HepG2 (cell line): ENCODE results near the gene SMARCD1. TPM values are rescaled to one million over a fixed set of nuclear protein-coding genes. Genes with fewer than 3 reads are reported as not detected.
A peak's percentile ranks its signal among the peaks of the same experiment; 100 is the strongest.

Source experiments
- E2F2 ChIP-seq: sonication (generic); formaldehyde crosslinking; IDR thresholded peaks from 2 replicates; pipeline ENCODE4 v1.4.0; 2020; ENCODE audit warnings: missing genetic modification reagents, borderline replicate concordance
- HNRNPK ChIP-seq: fragments of 200-400 bp; formaldehyde crosslinking; IDR thresholded peaks from 2 replicates; pipeline ENCODE4 v1.6.1; 2018; ENCODE audit warnings: low read length, low read depth, moderate library complexity, mild to moderate bottlenecking; ENCODE audit not compliant: poor library complexity, severe bottlenecking
- JARID2 ChIP-seq: sonication (generic); formaldehyde crosslinking; IDR thresholded peaks from 2 replicates; pipeline ENCODE4 v1.8.1; 2023; ENCODE audit warnings: missing genetic modification reagents, inconsistent platforms; ENCODE audit not compliant: insufficient replicate concordance
- KDM5A ChIP-seq: fragments of 200-600 bp; sonication (generic); IDR thresholded peaks from 2 replicates; pipeline ENCODE4 v1.7.0; 2018; ENCODE audit warnings: antibody characterized with exemption, mild to moderate bottlenecking, low read length, borderline replicate concordance
- ZBTB40 ChIP-seq, 2 experiments: fragments of 450-650 bp in 1 of 2; sonication (generic) in 1 of 2; formaldehyde crosslinking in 1 of 2; IDR thresholded peaks; 2 replicates each; pipeline versions ENCODE4 v1.6.1 to v1.8.0; 2016 to 2022; ENCODE audit warnings: antibody characterized with exemption in 1 of 2, mild to moderate bottlenecking in 1 of 2, missing genetic modification reagents in 1 of 2
- ZBTB7B ChIP-seq: sonication (generic); formaldehyde crosslinking; IDR thresholded peaks from 2 replicates; pipeline ENCODE4 v1.4.0; 2020; ENCODE audit warnings: missing genetic modification reagents
- ZFYVE20 ChIP-seq: sonication (generic); formaldehyde crosslinking; IDR thresholded peaks from 2 replicates; pipeline ENCODE4 v1.8.0; 2023; ENCODE audit warnings: low read depth, mild to moderate bottlenecking, moderate library complexity, missing genetic modification reagents, borderline replicate concordance
- ZNF124 ChIP-seq: sonication (generic); formaldehyde crosslinking; IDR thresholded peaks from 2 replicates; pipeline ENCODE4 v1.4.0; 2020; ENCODE audit warnings: missing genetic modification reagents
- ZNF232 ChIP-seq: sonication (generic); formaldehyde crosslinking; IDR thresholded peaks from 2 replicates; pipeline ENCODE4 v1.4.0; 2020; ENCODE audit warnings: missing genetic modification reagents, borderline replicate concordance
- ZNF713 ChIP-seq: sonication (generic); formaldehyde crosslinking; IDR thresholded peaks from 2 replicates; pipeline ENCODE4 v1.4.0; 2020; ENCODE audit warnings: mild to moderate bottlenecking, missing genetic modification reagents
- polyA plus RNA-seq, 8 experiments: library from polyadenylated mRNA; depleted of rRNA in 3 of 8; stranded (reverse) in 7 of 8; unstranded in 1 of 8; fragments of >200 nt; fragmentation: Illumina TruSeq in 4 of 8; extraction: Trizol in 4 of 8; gene quantifications; 2 replicates each; pipeline versions ENCODE4 v1.2.1 to v1.2.3, GENCODE V29; 2011 to 2016; ENCODE audit warnings: low read depth in 4 of 8, missing spikeins in 1 of 8, mixed read lengths in 1 of 8; ENCODE audit not compliant: insufficient read depth in 1 of 8
- total RNA-seq, 5 experiments: library from RNA; depleted of rRNA; stranded (reverse); fragments of >200 nt; fragmentation: Illumina TruSeq; extraction: Trizol; gene quantifications; 2 replicates each; pipeline ENCODE4 v1.2.3, GENCODE V29; 2016; ENCODE audit warnings: low read depth in 1 of 5
- TF ChIP-seq, protein P1 (sequence below): sonication (generic); formaldehyde crosslinking; IDR thresholded peaks from 2 replicates; pipeline ENCODE4 v1.5.1; 2020; ENCODE audit warnings: missing genetic modification reagents, mild to moderate bottlenecking, borderline replicate concordance
- TF ChIP-seq, protein P2 (sequence below): sonication (generic); formaldehyde crosslinking; IDR thresholded peaks from 2 replicates; pipeline ENCODE4 v1.8.1; 2023; ENCODE audit warnings: mild to moderate bottlenecking, missing genetic modification reagents

SMARCD1 gene
- total and polyA plus RNA-seq, 2 of the 13 experiments (the other 11 are each of a cell fraction or from before 2014, with no cell fraction given), result 51.7 to 54.6 TPM

DNA sequence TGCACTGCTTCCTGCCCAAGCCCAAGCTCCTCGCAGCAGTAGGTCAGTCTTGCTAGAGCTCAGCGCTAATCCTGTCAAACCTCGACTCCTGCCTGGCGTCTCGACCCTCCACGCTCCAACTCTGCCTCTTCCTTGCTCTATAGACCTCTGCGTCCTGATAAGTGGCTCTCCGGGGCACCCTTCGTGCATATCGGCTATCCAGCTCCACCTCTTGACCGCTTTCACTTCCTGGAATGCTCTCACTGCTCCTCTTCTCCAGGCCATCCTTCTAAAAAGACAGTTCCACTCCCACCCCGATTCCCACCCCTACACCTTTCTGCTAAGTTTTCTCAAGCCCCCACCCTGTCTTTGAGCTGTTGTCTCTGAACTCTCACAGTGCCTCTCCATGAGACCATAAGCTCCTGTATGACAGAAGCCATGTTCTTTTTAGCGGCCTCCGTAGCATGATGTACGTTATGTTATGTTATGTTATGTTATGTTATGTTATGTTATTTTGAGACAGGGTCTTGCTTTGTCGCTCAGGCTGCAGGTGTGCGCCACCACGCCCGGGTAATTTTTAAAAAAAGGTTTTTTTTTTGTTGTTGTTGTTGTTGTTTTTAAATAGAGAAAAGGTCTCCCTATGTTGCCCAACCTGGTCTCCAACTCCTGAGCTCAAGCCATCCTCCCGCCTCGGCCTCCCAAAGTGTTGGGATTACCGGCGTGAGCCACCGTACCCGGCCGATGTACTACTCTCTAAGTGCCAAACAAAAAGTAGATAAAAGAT, 27.5 kb downstream of the SMARCD1 start (continued):
- TF ChIP-seq, protein P1, sequence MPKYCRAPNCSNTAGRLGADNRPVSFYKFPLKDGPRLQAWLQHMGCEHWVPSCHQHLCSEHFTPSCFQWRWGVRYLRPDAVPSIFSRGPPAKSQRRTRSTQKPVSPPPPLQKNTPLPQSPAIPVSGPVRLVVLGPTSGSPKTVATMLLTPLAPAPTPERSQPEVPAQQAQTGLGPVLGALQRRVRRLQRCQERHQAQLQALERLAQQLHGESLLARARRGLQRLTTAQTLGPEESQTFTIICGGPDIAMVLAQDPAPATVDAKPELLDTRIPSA (CRISPR knock-in tag), result peak; percentile 73; the same call in 1 of the 2 replicates
- TF ChIP-seq ZNF124 (CRISPR knock-in tag) (no peak), JARID2 (CRISPR knock-in tag) (no peak), ZFYVE20 (0 out of 2 replicates have a peak, but pooled peaks have one; percentile 3), ZBTB40 (IDR thresholded peaks at IDR 0.05) (no peak), ZBTB40 (CRISPR knock-in tag; IDR thresholded peaks at IDR 0.05) (0 out of 2 replicates have a peak, but pooled peaks have one; percentile 5), ZBTB7B (CRISPR knock-in tag) (no peak), E2F2 (CRISPR knock-in tag) (0 out of 2 replicates have a peak, but pooled peaks have one; percentile 72), ZNF232 (CRISPR knock-in tag) (no peak), ZNF713 (CRISPR knock-in tag) (no peak), HNRNPK (no peak), KDM5A (no peak)
- TF ChIP-seq, protein P2, sequence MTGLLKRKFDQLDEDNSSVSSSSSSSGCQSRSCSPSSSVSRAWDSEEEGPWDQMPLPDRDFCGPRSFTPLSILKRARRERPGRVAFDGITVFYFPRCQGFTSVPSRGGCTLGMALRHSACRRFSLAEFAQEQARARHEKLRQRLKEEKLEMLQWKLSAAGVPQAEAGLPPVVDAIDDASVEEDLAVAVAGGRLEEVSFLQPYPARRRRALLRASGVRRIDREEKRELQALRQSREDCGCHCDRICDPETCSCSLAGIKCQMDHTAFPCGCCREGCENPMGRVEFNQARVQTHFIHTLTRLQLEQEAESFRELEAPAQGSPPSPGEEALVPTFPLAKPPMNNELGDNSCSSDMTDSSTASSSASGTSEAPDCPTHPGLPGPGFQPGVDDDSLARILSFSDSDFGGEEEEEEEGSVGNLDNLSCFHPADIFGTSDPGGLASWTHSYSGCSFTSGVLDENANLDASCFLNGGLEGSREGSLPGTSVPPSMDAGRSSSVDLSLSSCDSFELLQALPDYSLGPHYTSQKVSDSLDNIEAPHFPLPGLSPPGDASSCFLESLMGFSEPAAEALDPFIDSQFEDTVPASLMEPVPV, result no peak; the same call in 1 of the 2 replicates
